Hepatocyte (in vitro differentiated cells): Measurements from ENCODE around the gene IGSF11. TPM values are rescaled to one million over a fixed set of nuclear protein-coding genes. Genes with fewer than 3 reads are reported as not detected.
A peak's percentile ranks its signal among the peaks of the same experiment; 100 is the strongest.

Source experiments
- DNase-seq: peaks from one replicate; pipeline ENCODE4 v3.0.0-alpha.2; 2016; ENCODE audit warnings: low spot score
- H2AFZ ChIP-seq: fragments of 200-600 bp; sonication (generic); 2 replicates; pipeline ENCODE4 v1.6.0; 2016; ENCODE audit warnings: antibody characterized with exemption, mild to moderate bottlenecking
- H3K27ac ChIP-seq: fragments of 200-600 bp; sonication (generic); 2 replicates; pipeline ENCODE4 v1.5.1; 2016; ENCODE audit warnings: mild to moderate bottlenecking
- H3K27me3 ChIP-seq: fragments of 200-600 bp; sonication (generic); 2 replicates; pipeline ENCODE4 v1.6.1; 2016
- H3K36me3 ChIP-seq: fragments of 200-600 bp; sonication (generic); replicated peaks from 2 replicates; pipeline ENCODE4 v1.5.1; 2016; ENCODE audit warnings: low read depth; ENCODE audit not compliant: insufficient read depth
- H3K4me1 ChIP-seq: fragments of 200-600 bp; sonication (generic); 2 replicates; pipeline ENCODE4 v1.5.1; 2016; ENCODE audit warnings: mild to moderate bottlenecking, moderate library complexity; ENCODE audit not compliant: insufficient read depth
- H3K4me2 ChIP-seq: fragments of 200-600 bp; sonication (generic); 2 replicates; pipeline ENCODE4 v1.6.0; 2016
- H3K4me3 ChIP-seq: fragments of 200-600 bp; sonication (generic); 2 replicates; pipeline ENCODE4 v1.5.1; 2016; ENCODE audit warnings: mild to moderate bottlenecking
- H3K79me2 ChIP-seq: fragments of 200-600 bp; sonication (generic); 2 replicates; pipeline ENCODE4 v1.6.0; 2017; ENCODE audit warnings: mild to moderate bottlenecking
- H3K9me2 ChIP-seq: fragments of 200-600 bp; sonication (generic); replicated peaks from 2 replicates; pipeline ENCODE4 v1.6.0; 2017; ENCODE audit warnings: mild to moderate bottlenecking; ENCODE audit not compliant: insufficient read depth
- H3K9me3 ChIP-seq: fragments of 200-600 bp; sonication (generic); 2 replicates; pipeline ENCODE4 v1.5.1; 2016; ENCODE audit warnings: low read depth, mild to moderate bottlenecking
- H4K20me1 ChIP-seq: fragments of 200-600 bp; sonication (generic); 2 replicates; pipeline ENCODE4 v1.6.0; 2016; ENCODE audit warnings: mild to moderate bottlenecking; ENCODE audit not compliant: insufficient read depth, poor library complexity, severe bottlenecking
- CTCF ChIP-seq: fragments of 200-600 bp; sonication (generic); IDR thresholded peaks from 2 replicates; pipeline ENCODE4 v1.5.1; 2016; ENCODE audit warnings: antibody characterized with exemption, mild to moderate bottlenecking; ENCODE audit not compliant: poor library complexity
- EZH2 ChIP-seq: fragments of 200-600 bp; sonication (generic); IDR thresholded peaks from 2 replicates; pipeline ENCODE4 v1.6.1; 2016; ENCODE audit warnings: antibody characterized with exemption, mild to moderate bottlenecking, borderline replicate concordance
- EZH2phosphoT487 ChIP-seq: fragments of 200-600 bp; sonication (generic); IDR thresholded peaks from one replicate; pipeline ENCODE4 v1.6.1; 2018; ENCODE audit warnings: antibody characterized with exemption, mild to moderate bottlenecking, low read depth, moderate library complexity; ENCODE audit not compliant: unreplicated experiment, severe bottlenecking
- WGBS: methylation state at CpG from one replicate; pipeline ENCODE4 v1.1.6; 2016; ENCODE audit warnings: low lambda C conversion rate; ENCODE audit errors: missing lambda C conversion rate; 5-methylcytosine and 5-hydroxymethylcytosine counted together
- polyA plus RNA-seq: library from polyadenylated mRNA; unstranded; fragments of >200 nt; fragmentation: Nextera tagmentation; extraction: Ambion mirVana; gene quantifications from 2 replicates; pipeline ENCODE4 v1.2.1, GENCODE V29; 2016
- total RNA-seq: library from RNA; depleted of rRNA; stranded (reverse); fragments of >200 nt; gene quantifications from 2 replicates; pipeline ENCODE4 v1.2.3, GENCODE V29; 2014

IGSF11 gene
- total and polyA plus RNA-seq, 2 experiments from 2014 or later = 1.0 TPM; not detected in 1

GRCh38 chr3:119042162-119042561 lies 7.5 kb upstream of the IGSF11 start:
- no peaks in the 10 kb centered on the region for H3K36me3 ChIP-seq
- H3K9me3 ChIP-seq = no peaks in the 10 kb centered on the region
- no peaks in the 10 kb centered on the region for H4K20me1 ChIP-seq
- H3K79me2 ChIP-seq = no peaks in the 10 kb centered on the region
- H3K4me3 ChIP-seq = no peak overlapping the region
- no peak for DNase-seq
- no peak overlapping the region for H3K4me2 ChIP-seq
- H2AFZ ChIP-seq = no peak overlapping the region
- TF ChIP-seq EZH2 = no peak
- no peak for TF ChIP-seq EZH2phosphoT487
- no peak for TF ChIP-seq CTCF
- H3K9me2 ChIP-seq = no peaks in the 10 kb centered on the region
- WGBS = 83% methylated on average over 2 of the region's 2 CpGs
- no peak overlapping the region for H3K27ac ChIP-seq
- H3K27me3 ChIP-seq = peaks cover 8% of the 10 kb centered on the region
- H3K4me1 ChIP-seq = no peaks in the 10 kb centered on the region

- Histone ChIP-seq H3K4me3 (peak overlapping the region; percentile 88), H3K27me3 (peaks cover 49% of the 10 kb centered on the region), H3K79me2 (no peaks in the 10 kb centered on the region), H3K9me3 (no peaks in the 10 kb centered on the region), H3K9me2 (no peaks in the 10 kb centered on the region), H3K36me3 (no peaks in the 10 kb centered on the region), H2AFZ (peak overlapping the region; percentile 80), H3K4me1 (no peaks in the 10 kb centered on the region), H3K27ac (no peak overlapping the region), H3K4me2 (peak overlapping the region; percentile 98), H4K20me1 (no peaks in the 10 kb centered on the region)
- TF ChIP-seq EZH2phosphoT487 (no peak), CTCF (no peak), EZH2 (no peak)
- WGBS = 8% methylated on average over 10 of the region's 18 CpGs
- DNase-seq = no peak
These were observed 334 bp upstream of the IGSF11 start for GRCh38 chr3:119035014-119035346.

- no peak for DNase-seq
- Histone ChIP-seq H2AFZ (peak overlapping the region; percentile 80), H4K20me1 (no peaks in the 10 kb centered on the region), H3K9me3 (no peaks in the 10 kb centered on the region), H3K4me1 (no peaks in the 10 kb centered on the region), H3K27me3 (peaks cover 49% of the 10 kb centered on the region), H3K79me2 (no peaks in the 10 kb centered on the region), H3K27ac (no peak overlapping the region), H3K4me2 (peak overlapping the region; percentile 98), H3K4me3 (peak overlapping the region; percentile 88), H3K9me2 (no peaks in the 10 kb centered on the region), H3K36me3 (no peaks in the 10 kb centered on the region)
- 53% methylated on average over 14 of the region's 14 CpGs for WGBS
- no peak for TF ChIP-seq EZH2phosphoT487
- no peak for TF ChIP-seq CTCF
- no peak for TF ChIP-seq EZH2
These were observed 1.0 kb downstream of the IGSF11 start for GRCh38 chr3:119033393-119034255.
